HepG2 (cell line): ENCODE measurements around the gene GATB.

Source experiments
- EP300 ChIP-seq, 3 experiments: sonication (generic) in 1 of 3; formaldehyde crosslinking in 1 of 3; IDR thresholded peaks; 2 replicates each; pipeline versions ENCODE4 v1.5.1 to v1.6.1; 2011 to 2020; ENCODE audit warnings: low read depth in 2 of 3, low read length in 2 of 3, borderline replicate concordance in 1 of 3, improper control_type of control experiment in 1 of 3, mild to moderate bottlenecking in 1 of 3, missing genetic modification reagents in 1 of 3, moderate library complexity in 1 of 3
- EZH2 ChIP-seq: conservative IDR thresholded peaks from 2 replicates; pipeline ENCODE4 v1.6.1; 2012; ENCODE audit warnings: mild to moderate bottlenecking, low read depth, low read length, moderate library complexity
- FOXO1 ChIP-seq: sonication (generic); formaldehyde crosslinking; IDR thresholded peaks from 2 replicates; pipeline ENCODE4 v1.4.0; 2020; ENCODE audit warnings: missing genetic modification reagents
- GLI4 ChIP-seq: sonication (generic); formaldehyde crosslinking; IDR thresholded peaks from 2 replicates; pipeline ENCODE4 v1.5.1; 2020; ENCODE audit warnings: missing genetic modification reagents, mild to moderate bottlenecking, moderate library complexity, borderline replicate concordance
- JUND ChIP-seq: sonication (generic); formaldehyde crosslinking; IDR thresholded peaks from 2 replicates; pipeline ENCODE4 v1.8.0; 2022; ENCODE audit warnings: mild to moderate bottlenecking, missing genetic modification reagents
- MAZ ChIP-seq, 2 experiments: sonication (generic) in 1 of 2; formaldehyde crosslinking in 1 of 2; IDR thresholded peaks; 2 replicates each; pipeline versions ENCODE4 v1.5.0 to v1.6.1; 2012 to 2020; ENCODE audit warnings: low read depth in 2 of 2, mild to moderate bottlenecking in 2 of 2, borderline replicate concordance in 1 of 2, improper control_type of control experiment in 1 of 2, low read length in 1 of 2, missing genetic modification reagents in 1 of 2, moderate library complexity in 1 of 2
- MTF1 ChIP-seq: sonication (generic); formaldehyde crosslinking; IDR thresholded peaks from 2 replicates; pipeline ENCODE4 v1.5.0; 2020; ENCODE audit warnings: missing genetic modification reagents
- TAF1 ChIP-seq: sonication (generic); formaldehyde crosslinking; IDR thresholded peaks from 2 replicates; pipeline ENCODE4 v1.4.0; 2020; ENCODE audit warnings: missing genetic modification reagents
- ZNF17 ChIP-seq: sonication (generic); formaldehyde crosslinking; IDR thresholded peaks from 2 replicates; pipeline ENCODE4 v1.5.0; 2020; ENCODE audit warnings: mild to moderate bottlenecking, missing genetic modification reagents
- ZNF30 ChIP-seq: sonication (generic); formaldehyde crosslinking; IDR thresholded peaks from 2 replicates; pipeline ENCODE4 v1.5.0; 2020; ENCODE audit warnings: mild to moderate bottlenecking, missing genetic modification reagents
- ZNF329 ChIP-seq: sonication (generic); formaldehyde crosslinking; IDR thresholded peaks from 2 replicates; pipeline ENCODE4 v1.9.0; 2021; ENCODE audit warnings: low read depth, mild to moderate bottlenecking, missing genetic modification reagents
- ZSCAN30 ChIP-seq: sonication (generic); formaldehyde crosslinking; IDR thresholded peaks from 2 replicates; pipeline ENCODE4 v1.5.0; 2020; ENCODE audit warnings: mild to moderate bottlenecking, missing genetic modification reagents

DNA sequence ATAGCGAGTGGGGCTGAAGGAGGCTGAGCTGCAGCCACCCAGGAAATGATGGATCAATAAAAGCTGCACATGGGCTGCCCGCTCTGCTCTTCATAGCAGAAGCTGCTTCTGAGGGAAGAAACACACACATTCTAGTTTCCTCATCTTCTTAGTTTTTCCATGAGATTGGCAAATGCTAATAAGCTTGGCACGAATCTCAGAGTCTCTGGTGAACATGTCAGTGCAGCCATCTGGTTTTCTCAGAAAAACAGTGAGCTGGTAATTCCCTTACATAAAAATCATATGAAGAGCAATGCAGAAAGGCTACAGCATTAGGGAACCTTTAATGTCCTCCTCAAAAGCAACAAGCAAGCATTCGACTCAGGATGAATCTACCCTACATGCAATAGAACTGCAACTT is 69.9 kb downstream of the GATB start:
- no peak for TF ChIP-seq ZNF30
- TF ChIP-seq MTF1 (CRISPR knock-in tag): no peak
- TF ChIP-seq ZSCAN30 (CRISPR knock-in tag): no peak
- TF ChIP-seq EP300 (IDR thresholded peaks at IDR 0.05; ENCODE audit: low read depth in 2 of 2, low read length in 2 of 2): no peak
- TF ChIP-seq EP300 (CRISPR knock-in tag; IDR thresholded peaks at IDR 0.05; ENCODE audit: borderline replicate concordance): no peak
- no peak for TF ChIP-seq TAF1 (CRISPR knock-in tag)
- TF ChIP-seq EZH2: no peak
- no peak for TF ChIP-seq JUND (CRISPR knock-in tag)
- no peak for TF ChIP-seq MAZ (IDR thresholded peaks at IDR 0.05; ENCODE audit: borderline replicate concordance, low read depth, low read length)
- TF ChIP-seq MAZ (CRISPR knock-in tag; IDR thresholded peaks at IDR 0.05; ENCODE audit: low read depth): no peak
- no peak for TF ChIP-seq ZNF17 (CRISPR knock-in tag)
- TF ChIP-seq ZNF329 (CRISPR knock-in tag): no peak
- no peak for TF ChIP-seq GLI4 (CRISPR knock-in tag)
- TF ChIP-seq FOXO1 (CRISPR knock-in tag): no peak
